Astrocyte (in vitro differentiated cells and primary cell): ENCODE results near the gene CCDC78. TPM values are rescaled to one million over a fixed set of nuclear protein-coding genes. Genes with fewer than 3 reads are reported as not detected.

ENCODE experiments used
- DNase-seq: peaks from one replicate; pipeline ENCODE4 v3.0.0-alpha.2; 2010; ENCODE audit warnings: low read depth
- FAIRE-seq: peaks from 2 replicates; lab custom pipeline; 2011; peaks lifted over from hg19 to GRCh38; lab: Jason Lieb, UNC
- H2AFZ ChIP-seq: 2 replicates; pipeline ENCODE4 v1.6.0; 2012; ENCODE audit warnings: low read depth, low read length, inconsistent platforms
- H3K27ac ChIP-seq: 2 replicates; pipeline ENCODE4 v1.5.1; 2011; ENCODE audit warnings: low read depth, low read length, inconsistent platforms
- H3K27me3 ChIP-seq: 2 replicates; pipeline ENCODE4 v1.6.0; 2011; ENCODE audit warnings: low read length, inconsistent platforms; ENCODE audit not compliant: insufficient read depth
- H3K36me3 ChIP-seq: 2 replicates; pipeline ENCODE4 v1.5.1; 2011; ENCODE audit warnings: low read length, inconsistent platforms; ENCODE audit not compliant: insufficient read depth
- H3K4me1 ChIP-seq: 2 replicates; pipeline ENCODE4 v1.5.1; 2011; ENCODE audit warnings: low read length, inconsistent platforms; ENCODE audit not compliant: insufficient read depth
- H3K4me2 ChIP-seq: 2 replicates; pipeline ENCODE4 v1.6.0; 2012; ENCODE audit warnings: low read length, inconsistent platforms
- H3K4me3 ChIP-seq: 2 replicates; pipeline ENCODE4 v1.5.1; 2011; ENCODE audit warnings: low read depth, mild to moderate bottlenecking, low read length, inconsistent platforms; ENCODE audit not compliant: insufficient read depth
- H3K79me2 ChIP-seq: 2 replicates; pipeline ENCODE4 v1.6.0; 2012; ENCODE audit warnings: mild to moderate bottlenecking, low read length, inconsistent platforms; ENCODE audit not compliant: insufficient read depth
- H3K9ac ChIP-seq: 2 replicates; pipeline ENCODE4 v1.6.0; 2012; ENCODE audit warnings: mild to moderate bottlenecking, low read length, inconsistent platforms
- H3K9me3 ChIP-seq: 2 replicates; pipeline ENCODE4 v1.5.1; 2012; ENCODE audit warnings: low read depth, mild to moderate bottlenecking, low read length, inconsistent platforms; ENCODE audit not compliant: insufficient read depth
- H4K20me1 ChIP-seq: 2 replicates; pipeline ENCODE4 v1.6.0; 2012; ENCODE audit warnings: low read length, inconsistent platforms; ENCODE audit not compliant: insufficient read depth
- H3K27ac Mint-ChIP-seq: one replicate; pipeline ENCODE4 v1.8.0; 2021; ENCODE audit warnings: mild to moderate bottlenecking, mixed read lengths; ENCODE audit not compliant: unreplicated experiment
- H3K27me3 Mint-ChIP-seq: one replicate; pipeline ENCODE4 v1.8.0; 2021; ENCODE audit warnings: low read depth, mixed read lengths; ENCODE audit not compliant: unreplicated experiment
- H3K36me3 Mint-ChIP-seq: one replicate; pipeline ENCODE4 v1.8.0; 2021; ENCODE audit warnings: low read depth, mixed read lengths; ENCODE audit not compliant: unreplicated experiment
- H3K4me1 Mint-ChIP-seq: one replicate; pipeline ENCODE4 v1.8.0; 2021; ENCODE audit warnings: low read depth, mixed read lengths; ENCODE audit not compliant: unreplicated experiment
- H3K4me3 Mint-ChIP-seq: one replicate; pipeline ENCODE4 v1.8.0; 2021; ENCODE audit warnings: mild to moderate bottlenecking, moderate library complexity, mixed read lengths; ENCODE audit not compliant: unreplicated experiment
- H3K9me3 Mint-ChIP-seq: one replicate; pipeline ENCODE4 v1.8.0; 2021; ENCODE audit warnings: mild to moderate bottlenecking, mixed read lengths; ENCODE audit not compliant: unreplicated experiment
- EZH2 ChIP-seq: IDR thresholded peaks from 2 replicates; pipeline ENCODE4 v1.6.1; 2012; ENCODE audit warnings: mild to moderate bottlenecking, low read length, inconsistent platforms; ENCODE audit not compliant: insufficient read depth
- total RNA-seq: library from RNA; stranded (reverse); gene quantifications from 2 replicates; pipeline ENCODE4 v1.2.1, GENCODE V29; 2021
- TF ChIP-seq, protein P1 (sequence below): IDR thresholded peaks from 2 replicates; pipeline ENCODE4 v1.5.1; 2011; ENCODE audit warnings: low read depth, mild to moderate bottlenecking, inconsistent platforms, low read length, moderate library complexity; ENCODE audit not compliant: insufficient read depth

CCDC78 gene
- total RNA-seq, 1 donor from 2014 or later = 4.7 TPM

DNA sequence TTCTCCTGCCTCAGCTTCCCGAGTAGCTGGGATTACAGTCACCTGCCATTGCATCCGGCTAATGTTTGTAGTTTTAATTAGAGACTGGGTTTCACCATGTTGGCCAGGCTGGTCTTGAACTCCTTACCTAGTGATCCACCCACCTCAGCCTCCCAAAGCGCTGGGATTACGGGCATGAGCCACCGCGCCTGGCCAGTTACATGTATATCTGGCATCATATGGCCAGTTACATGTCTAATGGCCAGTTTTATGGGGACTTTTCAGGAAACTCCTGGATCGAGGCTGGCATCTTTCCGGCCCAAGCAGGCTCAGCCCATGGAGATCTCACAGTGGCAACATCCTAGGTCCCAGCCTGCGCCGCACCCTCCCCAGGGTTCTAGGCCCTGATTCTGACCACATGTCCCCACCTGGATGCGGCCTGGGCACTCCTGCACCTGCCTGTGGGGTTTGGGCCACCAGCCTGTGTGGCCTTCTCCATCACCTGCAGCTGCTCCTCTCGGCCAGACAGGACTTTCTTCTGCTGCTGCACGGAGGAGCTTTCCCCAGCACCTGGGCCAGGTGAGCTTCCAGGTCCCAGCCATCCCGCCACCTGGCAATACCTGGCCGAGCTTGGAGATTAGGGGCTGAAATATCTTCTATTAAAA, 15.9 kb upstream of the CCDC78 start:
- DNase-seq = no peak
- Histone ChIP-seq H3K27ac (no peak overlapping the region), H3K36me3 (peaks cover 2% of the 10 kb centered on the region), H3K9ac (no peak overlapping the region), H2AFZ (no peak overlapping the region), H3K9me3 (no peaks in the 10 kb centered on the region), H3K4me2 (no peak overlapping the region), H3K79me2 (peaks cover 11% of the 10 kb centered on the region), H4K20me1 (peaks cover 5% of the 10 kb centered on the region), H3K4me3 (no peak overlapping the region), H3K27me3 (no peaks in the 10 kb centered on the region), H3K4me1 (peaks cover 9% of the 10 kb centered on the region)
- Mint-ChIP-seq H3K27ac (no peak overlapping the region), H3K36me3 (peaks cover 2% of the 10 kb centered on the region), H3K4me3 (peak overlapping the region; percentile 81), H3K27me3 (no peaks in the 10 kb centered on the region), H3K9me3 (no peaks in the 10 kb centered on the region), H3K4me1 (peaks cover 2% of the 10 kb centered on the region)
- TF ChIP-seq, protein P1, sequence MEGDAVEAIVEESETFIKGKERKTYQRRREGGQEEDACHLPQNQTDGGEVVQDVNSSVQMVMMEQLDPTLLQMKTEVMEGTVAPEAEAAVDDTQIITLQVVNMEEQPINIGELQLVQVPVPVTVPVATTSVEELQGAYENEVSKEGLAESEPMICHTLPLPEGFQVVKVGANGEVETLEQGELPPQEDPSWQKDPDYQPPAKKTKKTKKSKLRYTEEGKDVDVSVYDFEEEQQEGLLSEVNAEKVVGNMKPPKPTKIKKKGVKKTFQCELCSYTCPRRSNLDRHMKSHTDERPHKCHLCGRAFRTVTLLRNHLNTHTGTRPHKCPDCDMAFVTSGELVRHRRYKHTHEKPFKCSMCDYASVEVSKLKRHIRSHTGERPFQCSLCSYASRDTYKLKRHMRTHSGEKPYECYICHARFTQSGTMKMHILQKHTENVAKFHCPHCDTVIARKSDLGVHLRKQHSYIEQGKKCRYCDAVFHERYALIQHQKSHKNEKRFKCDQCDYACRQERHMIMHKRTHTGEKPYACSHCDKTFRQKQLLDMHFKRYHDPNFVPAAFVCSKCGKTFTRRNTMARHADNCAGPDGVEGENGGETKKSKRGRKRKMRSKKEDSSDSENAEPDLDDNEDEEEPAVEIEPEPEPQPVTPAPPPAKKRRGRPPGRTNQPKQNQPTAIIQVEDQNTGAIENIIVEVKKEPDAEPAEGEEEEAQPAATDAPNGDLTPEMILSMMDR = no peak
- no peak for TF ChIP-seq EZH2
- no peak for FAIRE-seq

DNA sequence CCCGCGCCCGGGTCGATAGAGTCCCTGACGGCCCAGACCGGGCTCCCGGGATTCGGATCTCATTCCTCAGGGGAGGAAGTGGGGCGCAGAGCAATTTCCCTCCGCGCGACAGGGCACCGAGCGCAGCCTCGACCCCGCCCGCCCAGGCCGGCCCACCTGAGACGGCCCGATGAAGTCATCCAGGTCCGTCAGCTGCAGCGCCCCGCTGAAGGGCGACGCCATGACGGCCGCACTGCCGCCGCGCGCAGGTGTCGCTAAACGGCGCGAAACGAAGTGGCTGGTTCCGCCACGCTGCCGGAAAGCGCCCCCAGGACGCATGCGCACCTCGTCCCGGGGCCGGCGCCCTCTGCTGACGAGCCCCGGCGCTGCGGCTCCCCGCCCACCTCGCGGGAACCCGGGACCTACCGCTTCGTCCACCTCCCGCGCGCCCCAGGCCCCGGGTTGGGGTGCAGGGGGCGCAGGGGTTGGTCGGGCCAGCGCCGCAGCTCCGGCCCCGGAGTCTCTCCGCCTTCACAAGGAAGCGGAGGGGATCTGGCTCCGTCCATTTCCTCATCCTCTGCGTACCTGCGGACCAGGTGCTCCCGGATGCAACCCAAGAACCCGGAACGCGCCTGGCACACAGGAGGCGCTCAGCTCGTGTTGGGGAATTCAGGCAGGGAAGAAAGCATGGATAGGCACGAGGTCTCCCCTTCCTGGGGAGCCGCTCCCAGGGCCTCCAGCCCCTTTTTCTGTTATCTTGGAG, 14.7 kb upstream of the CCDC78 start, which contains the start of gene CIAO3:
Gene CIAO3 (minus strand): TSS at position 234 of the 742 bp plus-strand sequence. CDS start 12 bp downstream, at position 222.
- Histone ChIP-seq H3K27ac (peak within 1 kb of the TSS; percentile 10), H3K4me2 (peak within 1 kb of the TSS; percentile 93), H4K20me1 (peaks cover 5% of the 10 kb centered on the region), H3K36me3 (peaks cover 3% of the 10 kb centered on the region), H3K4me1 (peaks cover 9% of the 10 kb centered on the region), H3K79me2 (peaks cover 11% of the 10 kb centered on the region), H3K9me3 (no peaks in the 10 kb centered on the region), H3K9ac (peak within 1 kb of the TSS; percentile 84), H3K27me3 (no peaks in the 10 kb centered on the region), H3K4me3 (peak within 1 kb of the TSS; percentile 73), H2AFZ (peak within 1 kb of the TSS; percentile 97)
- Mint-ChIP-seq H3K36me3 (peaks cover 6% of the 10 kb centered on the region), H3K27ac (peak within 1 kb of the TSS; percentile 26), H3K9me3 (no peaks in the 10 kb centered on the region), H3K4me1 (peaks cover 2% of the 10 kb centered on the region), H3K27me3 (no peaks in the 10 kb centered on the region), H3K4me3 (peak within 1 kb of the TSS; percentile 83)
- DNase-seq = peak; percentile 88
- FAIRE-seq = no peak
- TF ChIP-seq, protein P1 = peak; percentile 48
- no peak for TF ChIP-seq EZH2

DNA sequence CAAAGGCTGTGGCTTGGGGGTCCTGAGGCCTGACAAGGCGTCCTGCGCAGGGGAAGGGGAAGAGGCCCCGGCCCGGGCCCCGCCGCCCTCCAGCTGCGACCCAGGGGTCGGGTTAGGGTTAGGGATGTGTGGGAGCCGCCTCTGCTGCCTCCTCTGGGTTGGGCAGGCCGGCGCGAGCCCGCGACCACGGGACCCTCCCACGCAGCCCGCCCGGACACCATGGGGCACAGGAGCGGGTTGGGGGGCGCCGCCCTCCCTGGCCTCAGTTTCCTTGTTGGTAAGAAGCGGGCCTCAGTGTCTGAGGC, 14.2 kb upstream of the CCDC78 start:
- peak overlapping the region; percentile 84 for H3K9ac ChIP-seq
- peaks cover 9% of the 10 kb centered on the region for H3K4me1 ChIP-seq
- H3K9me3 ChIP-seq = no peaks in the 10 kb centered on the region
- peaks cover 6% of the 10 kb centered on the region for H3K36me3 ChIP-seq
- H3K27ac ChIP-seq = peak overlapping the region; percentile 10
- no peaks in the 10 kb centered on the region for H3K27me3 ChIP-seq
- H3K4me1 Mint-ChIP-seq = peaks cover 2% of the 10 kb centered on the region
- H3K36me3 Mint-ChIP-seq = peaks cover 7% of the 10 kb centered on the region
- H2AFZ ChIP-seq = peak overlapping the region; percentile 73
- no peak overlapping the region for H3K27ac Mint-ChIP-seq
- H3K4me3 ChIP-seq = peak overlapping the region; percentile 73
- H3K4me2 ChIP-seq = peak overlapping the region; percentile 93
- DNase-seq = no peak
- FAIRE-seq = no peak
- peak overlapping the region; percentile 83 for H3K4me3 Mint-ChIP-seq
- peaks cover 5% of the 10 kb centered on the region for H4K20me1 ChIP-seq
- no peak for TF ChIP-seq EZH2
- TF ChIP-seq, protein P1 = no peak
- H3K27me3 Mint-ChIP-seq = no peaks in the 10 kb centered on the region
- no peaks in the 10 kb centered on the region for H3K9me3 Mint-ChIP-seq
- peaks cover 11% of the 10 kb centered on the region for H3K79me2 ChIP-seq
